HTR-8/SVneo (cell line): ENCODE data around the gene LGI4.
A peak's percentile ranks its signal among the peaks of the same experiment; 100 is the strongest.

Experiments used
- DNase-seq: peaks from one replicate; pipeline ENCODE4 v3.0.0; 2011; ENCODE audit warnings: low spot score, mixed read lengths; ENCODE audit not compliant: insufficient read length
- FAIRE-seq: peaks from 2 replicates; lab custom pipeline; 2011; peaks lifted over from hg19 to GRCh38; lab: Jason Lieb, UNC

Gene LGI4

DNA sequence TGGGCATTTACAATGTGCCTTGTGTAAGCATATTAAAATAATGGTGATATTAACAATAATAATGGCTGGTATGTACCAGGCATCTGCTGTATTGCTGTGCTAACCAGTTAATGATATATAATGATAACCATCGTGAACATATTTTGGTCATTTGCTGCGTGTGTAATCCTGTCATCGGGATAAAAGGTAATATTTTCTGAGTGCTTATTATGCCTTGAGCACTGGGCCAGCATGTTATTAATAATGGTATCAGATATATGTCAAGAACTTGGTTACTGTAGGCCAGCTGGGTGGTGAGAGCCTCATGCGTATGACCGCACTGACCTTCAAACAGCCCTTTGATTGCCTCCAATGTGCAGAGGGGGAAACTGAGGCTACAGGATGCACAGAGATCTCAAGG is 41.4 kb downstream of the LGI4 start:
- no peak for DNase-seq
- no peak for FAIRE-seq

DNA sequence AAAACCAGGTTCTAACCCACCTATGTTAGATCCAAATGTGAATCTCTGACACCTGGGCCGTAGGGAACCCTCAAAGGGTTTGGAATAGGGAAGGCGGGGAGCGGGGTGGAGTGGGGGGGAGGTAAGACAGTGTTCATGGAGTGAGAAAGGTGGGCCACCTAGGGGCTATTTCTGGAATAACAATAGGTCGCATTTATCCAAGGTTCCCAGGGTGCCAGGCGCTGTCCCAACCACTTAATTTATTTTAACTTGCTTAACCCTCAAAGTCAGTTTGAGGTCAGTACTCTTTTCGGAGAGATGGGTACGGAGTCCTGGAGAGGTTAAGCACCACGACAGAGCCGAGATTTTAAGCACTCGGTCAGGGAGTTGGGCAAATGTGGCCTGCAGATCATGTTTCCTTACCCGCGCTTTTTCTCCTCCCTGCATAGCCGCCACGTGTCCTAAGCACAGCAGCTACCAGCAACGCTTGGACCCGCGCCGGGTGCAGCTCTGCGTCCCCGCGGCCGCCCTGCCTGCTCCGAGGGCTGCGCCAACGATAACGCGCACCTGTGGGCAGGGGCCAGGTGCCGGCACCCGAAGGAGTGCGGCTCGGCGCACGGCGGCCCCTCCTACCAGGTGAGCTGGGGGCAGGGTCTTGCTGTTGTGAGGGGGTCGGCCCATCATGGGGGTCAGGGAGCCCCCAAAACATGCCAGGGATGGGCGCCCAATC is 44.2 kb downstream of the LGI4 start:
- no peak for FAIRE-seq
- DNase-seq, result peak; percentile 79

- FAIRE-seq (no peak), DNase-seq (no peak)
Measured at GRCh38 chr19:35090160-35090505, 44.7 kb downstream of the LGI4 start.

GRCh38 chr19:35089554-35089953 is 45.3 kb downstream of the LGI4 start:
- DNase-seq, result no peak
- FAIRE-seq, result no peak

DNA sequence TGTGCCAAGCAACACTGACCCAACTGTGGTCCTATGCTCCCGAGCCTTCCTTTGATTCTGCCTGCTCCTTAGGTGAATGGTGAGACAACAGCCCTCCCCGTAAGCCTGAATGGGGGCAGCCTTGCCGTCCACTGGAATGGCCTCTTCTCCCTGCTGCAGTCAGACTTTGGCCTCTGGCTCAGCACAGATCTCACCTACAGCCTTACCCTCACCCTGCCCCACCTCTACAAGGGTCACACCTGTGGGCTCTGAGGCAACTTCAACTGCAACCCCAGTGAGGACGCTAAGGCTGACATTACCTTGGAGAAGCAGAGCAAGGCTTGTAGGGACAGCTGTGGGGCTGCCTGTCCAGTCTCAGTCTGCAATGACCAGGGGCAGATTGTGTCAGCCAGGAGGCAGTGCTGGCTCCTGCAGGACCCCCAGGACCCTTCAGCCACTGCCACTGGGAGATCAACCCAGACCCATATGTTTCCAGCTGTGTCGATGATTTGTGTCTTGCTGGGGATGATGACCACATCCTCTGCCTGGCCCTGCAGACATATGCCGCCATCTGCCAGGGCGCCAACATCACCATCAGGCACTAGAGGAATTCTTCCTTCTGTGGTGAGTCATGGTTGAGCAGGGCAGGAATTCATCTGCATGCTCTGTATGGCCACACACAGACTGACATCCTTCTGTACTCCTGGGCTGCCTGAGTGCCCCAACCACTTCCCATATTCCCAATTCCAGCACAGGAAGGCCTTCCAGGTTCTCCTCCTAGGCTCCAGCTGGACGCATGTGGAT is 46.5 kb downstream of the LGI4 start:
- FAIRE-seq (peak; percentile 95), DNase-seq (peak; percentile 87)

GRCh38 chr19:35087393-35087792 is 47.5 kb downstream of the LGI4 start:
- FAIRE-seq (no peak), DNase-seq (no peak)

DNA sequence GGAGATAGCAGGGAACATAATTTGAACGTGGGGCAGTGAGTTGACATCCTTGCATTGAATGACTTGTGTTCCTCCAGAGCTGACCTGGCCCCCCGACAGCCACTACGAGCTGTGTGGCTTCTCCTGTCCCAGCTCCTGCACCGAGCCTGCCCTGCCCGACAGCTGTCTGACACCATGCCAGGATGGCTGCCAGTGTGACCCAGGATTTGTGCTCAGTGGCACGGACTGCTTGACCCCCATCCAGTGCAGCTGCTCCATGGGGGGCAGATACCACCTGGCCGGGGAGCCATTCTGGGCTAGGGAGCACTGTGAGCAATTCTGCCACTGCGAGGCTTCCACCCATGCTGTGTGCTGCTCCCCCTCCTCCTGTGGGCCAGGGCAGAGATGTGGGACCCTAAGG is 48.4 kb downstream of the LGI4 start:
- DNase-seq, result no peak
- FAIRE-seq, result no peak

DNA sequence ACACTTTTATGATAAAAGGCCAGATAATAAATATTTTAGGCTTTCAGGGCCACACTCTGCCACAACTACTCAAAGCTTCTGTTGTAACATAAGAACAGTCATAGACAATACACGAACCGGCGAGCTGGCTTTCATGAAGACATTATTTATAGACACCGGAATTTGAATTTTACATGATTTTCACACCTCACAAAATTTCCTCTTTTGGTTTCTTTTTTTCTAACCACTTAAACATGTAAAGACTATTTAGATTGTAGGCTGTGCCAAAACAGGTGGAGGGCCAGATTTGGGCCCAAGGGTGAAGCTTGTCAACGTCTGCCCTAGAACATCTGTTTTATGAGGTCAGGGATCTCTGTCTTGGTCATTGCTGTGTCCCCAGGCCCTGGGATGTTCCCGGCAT is 48.9 kb downstream of the LGI4 start:
- FAIRE-seq, result no peak
- DNase-seq, result no peak

GRCh38 chr19:35084509-35084762 is 50.4 kb downstream of the LGI4 start:
- no peak for DNase-seq
- FAIRE-seq, result no peak

DNA sequence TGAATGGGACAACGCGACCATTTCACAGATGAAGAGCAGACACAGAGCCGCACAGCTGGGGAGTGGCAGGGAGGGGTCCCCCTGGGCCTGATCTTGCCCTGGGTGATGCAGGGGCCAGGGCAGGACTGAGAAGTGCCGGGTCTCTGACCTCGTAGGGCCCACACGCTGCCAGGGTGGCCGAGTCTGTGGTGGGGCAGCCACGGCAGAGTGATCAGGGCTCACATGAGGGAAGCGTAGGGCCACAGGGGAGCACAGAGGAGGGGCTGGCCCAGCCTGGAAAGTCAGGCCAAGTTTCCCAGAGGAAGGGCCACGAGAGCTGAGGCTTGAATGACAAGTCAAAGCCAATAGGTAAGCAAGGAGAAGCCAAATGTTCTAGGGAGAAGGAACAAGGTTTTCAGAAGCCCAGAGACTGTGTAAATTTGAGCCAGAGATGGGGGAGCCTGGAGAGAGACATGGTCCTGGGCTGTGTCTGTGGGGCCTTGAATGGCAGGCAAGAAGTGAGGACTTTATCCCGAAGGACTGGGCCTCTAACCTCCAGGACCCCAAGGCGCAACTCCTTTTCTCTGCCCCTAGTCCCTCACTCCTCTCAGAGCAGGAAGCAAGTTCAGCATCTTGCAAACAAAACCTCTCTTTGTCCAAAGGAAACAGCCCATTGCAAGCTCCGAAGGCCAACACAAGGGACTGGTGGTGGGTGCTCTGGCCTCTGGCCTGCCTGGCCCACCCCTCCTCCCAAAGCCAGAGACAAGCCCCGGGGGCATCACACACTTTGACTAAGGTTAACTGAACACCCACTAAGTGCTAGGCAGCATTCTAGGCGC is 51.0 kb downstream of the LGI4 start:
- DNase-seq (no peak), FAIRE-seq (no peak)

DNA sequence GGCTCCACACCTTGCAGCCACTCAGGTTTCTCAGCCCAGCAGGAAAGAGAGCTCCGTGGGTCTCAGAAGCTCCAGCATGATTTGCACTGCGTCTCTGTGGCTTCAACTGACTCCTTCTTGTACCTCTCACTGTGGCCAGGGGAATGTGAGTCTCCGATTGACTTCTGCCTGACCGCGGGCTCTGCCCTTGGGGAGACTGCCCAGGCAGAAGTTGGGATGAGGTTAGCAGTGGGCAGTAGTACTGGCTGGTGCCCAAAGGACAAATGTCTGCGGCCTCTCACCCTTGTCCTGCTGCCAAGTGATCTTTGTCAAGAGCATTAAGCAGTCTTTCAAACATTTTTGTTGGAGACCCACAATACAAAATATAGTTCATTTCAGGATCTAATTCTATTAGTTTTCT is 53.7 kb downstream of the LGI4 start:
- FAIRE-seq, result no peak

GRCh38 chr19:35080613-35081170 is 54.2 kb downstream of the LGI4 start:
- DNase-seq (no peak), FAIRE-seq (no peak)

More for the DNA sequence above, 53.7 kb downstream of the LGI4 start:
- no peak for DNase-seq

- DNase-seq (no peak), FAIRE-seq (no peak)
Measured at GRCh38 chr19:35079826-35080225, 55.0 kb downstream of the LGI4 start.

DNA sequence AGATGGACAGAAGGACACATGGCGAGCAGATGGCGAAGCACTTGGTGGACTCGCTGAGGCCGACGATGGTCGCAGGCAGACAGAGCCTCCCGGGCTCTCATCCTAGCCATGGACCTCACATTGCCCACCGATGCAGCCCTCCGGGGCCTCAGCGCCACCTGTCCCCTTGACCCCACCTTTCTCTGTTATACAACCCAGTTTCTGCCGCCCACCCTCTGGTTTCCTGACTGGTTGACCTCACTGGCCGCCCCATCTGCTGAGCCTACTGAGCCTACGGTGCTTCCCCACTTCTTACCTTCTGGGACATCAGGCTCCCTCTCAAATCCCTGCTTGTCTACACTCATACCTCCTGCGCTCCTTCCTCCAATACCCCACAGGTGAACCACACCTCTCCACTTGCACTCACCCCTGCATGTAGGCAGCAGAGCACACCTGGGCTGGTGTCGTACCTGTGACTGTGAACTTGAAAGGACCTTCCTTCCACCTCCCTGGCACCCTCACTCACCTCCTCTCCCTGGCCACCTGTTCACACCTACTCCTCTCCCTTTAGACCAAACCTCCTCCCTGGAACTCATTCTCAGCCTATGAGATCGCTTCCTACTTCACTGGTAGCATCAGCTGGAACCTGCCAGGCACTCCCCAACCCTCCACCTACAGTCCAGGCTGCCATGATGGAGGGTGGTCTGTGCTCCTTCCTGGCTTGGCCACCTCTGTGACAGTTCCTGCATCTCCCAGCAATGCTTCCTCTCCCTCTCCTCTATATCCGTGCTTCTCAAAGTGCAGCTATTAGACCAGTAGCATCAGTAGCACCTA is 57.2 kb downstream of the LGI4 start:
- FAIRE-seq (peak; percentile 20), DNase-seq (no peak)

- DNase-seq (no peak), FAIRE-seq (no peak)
Measured at GRCh38 chr19:35076657-35077056, 58.2 kb downstream of the LGI4 start.

- FAIRE-seq (no peak), DNase-seq (no peak)
Measured at GRCh38 chr19:35076026-35076370, 58.9 kb downstream of the LGI4 start.

GRCh38 chr19:35075202-35076025 is 59.4 kb downstream of the LGI4 start:
- DNase-seq, result no peak
- no peak for FAIRE-seq
